Head of caudate nucleus (tissue), 42 donors: ENCODE data around the gene SCAI.
"Not testable (repeated sequence)": the region's sequence is repeated elsewhere in the genome, so short reads cannot be mapped to it uniquely, and the experiment has no call there.

Experiments used
- DNase-seq, 42 donors: peaks; one replicate each; pipeline versions ENCODE4 v3.0.0 to v3.0.0-alpha.2; 2020 to 2021; ENCODE audit warnings: mixed read lengths in 7 of 42
- intact Hi-C: fragments of 100-400 bp; cut with DNase I; formaldehyde crosslinking; loops from one replicate; pipeline ENCODE4 v1.15.0; 2022

Gene SCAI

GRCh38 chr9:124965775-124966568, 177.4 kb downstream of the SCAI start:
- intact Hi-C loops, DNase-seq: not testable (repeated sequence)

- intact Hi-C loops: no loop called here
- DNase-seq: no peak
Observed at GRCh38 chr9:124964604-124965003, 178.7 kb downstream of the SCAI start.

GRCh38 chr9:124964056-124964455, 179.3 kb downstream of the SCAI start:
- DNase-seq: no peak
- intact Hi-C loops: no loop called here

GRCh38 chr9:124960409-124960752, 182.9 kb downstream of the SCAI start:
- DNase-seq: no peak
- intact Hi-C loops: no loop called here

DNA sequence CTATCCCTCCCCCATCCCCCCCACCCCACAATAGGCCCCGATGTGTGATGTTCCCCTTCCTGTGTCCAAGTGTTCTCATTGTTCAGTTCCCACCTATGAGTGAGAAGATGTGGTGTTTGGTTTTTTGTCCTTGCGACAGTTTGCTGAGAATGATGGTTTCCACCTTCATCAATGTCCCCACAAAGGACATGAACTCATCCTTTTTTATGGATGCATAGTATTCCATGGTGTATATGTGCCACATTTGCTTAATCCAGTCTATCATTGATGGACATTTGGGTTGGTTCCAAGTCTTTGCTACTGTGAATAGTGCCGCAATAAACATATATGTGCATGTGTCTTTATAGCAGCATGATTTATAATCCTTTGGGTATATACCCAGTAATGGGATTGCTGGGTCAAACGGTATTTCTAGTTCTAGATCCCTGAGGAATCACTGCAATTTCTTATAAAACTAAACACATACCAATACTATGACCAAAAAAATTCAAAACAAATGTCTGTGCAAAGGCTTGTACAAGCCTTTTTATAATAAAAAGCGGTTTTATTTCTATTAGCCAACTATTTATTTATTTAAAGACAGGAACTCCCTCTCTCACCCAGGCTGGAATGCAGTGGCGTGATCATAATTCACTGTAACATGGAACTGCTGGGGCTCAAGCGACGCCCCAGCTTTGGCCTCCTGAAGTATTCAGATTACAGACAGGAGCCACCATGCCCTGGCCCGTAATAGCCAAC, 183.5 kb downstream of the SCAI start:
- DNase-seq, intact Hi-C loops: not testable (repeated sequence)

DNA sequence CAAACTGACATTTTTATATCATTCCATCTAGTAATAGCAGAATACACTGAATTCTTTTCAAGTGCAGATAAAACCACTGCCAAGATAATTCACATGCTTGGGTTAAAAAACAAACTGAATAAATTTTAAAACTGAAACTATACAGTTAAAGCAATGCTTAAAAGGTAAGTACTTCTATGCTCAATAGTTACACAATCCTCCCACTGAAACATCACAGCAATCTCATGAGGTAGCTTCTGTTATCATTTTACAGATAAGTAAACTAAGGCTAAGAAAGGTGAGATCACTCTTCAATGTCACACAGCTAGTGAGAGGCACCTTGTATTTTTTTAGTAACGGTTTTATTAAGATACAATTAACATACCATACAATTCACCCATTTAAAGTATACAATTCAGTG, 189.1 kb downstream of the SCAI start:
- intact Hi-C loops: no loop called here
- no peak for DNase-seq

- DNase-seq: no peak
- intact Hi-C loops: no loop called here
Observed at GRCh38 chr9:124950050-124950718, 193.1 kb downstream of the SCAI start.

DNA sequence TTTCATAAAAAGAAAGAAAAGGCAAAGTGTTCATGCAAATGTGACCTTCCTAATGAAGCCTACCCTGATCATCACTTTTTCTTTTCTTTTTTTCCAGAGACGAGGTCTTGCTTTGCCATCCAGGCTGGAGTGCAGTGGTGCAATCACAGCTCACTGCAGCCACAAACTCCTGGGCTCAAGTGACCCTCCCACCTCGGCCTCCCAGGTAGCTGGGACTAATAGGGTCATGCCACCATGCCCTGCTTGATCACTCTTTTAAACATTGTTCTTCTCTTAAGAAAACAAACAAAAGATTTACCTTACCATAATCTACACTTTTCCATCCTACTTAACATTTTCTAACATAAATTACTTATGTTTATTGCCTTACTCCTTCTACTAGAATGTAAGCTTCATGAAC, 193.9 kb downstream of the SCAI start:
- DNase-seq: no peak
- intact Hi-C loops: no loop called here

DNA sequence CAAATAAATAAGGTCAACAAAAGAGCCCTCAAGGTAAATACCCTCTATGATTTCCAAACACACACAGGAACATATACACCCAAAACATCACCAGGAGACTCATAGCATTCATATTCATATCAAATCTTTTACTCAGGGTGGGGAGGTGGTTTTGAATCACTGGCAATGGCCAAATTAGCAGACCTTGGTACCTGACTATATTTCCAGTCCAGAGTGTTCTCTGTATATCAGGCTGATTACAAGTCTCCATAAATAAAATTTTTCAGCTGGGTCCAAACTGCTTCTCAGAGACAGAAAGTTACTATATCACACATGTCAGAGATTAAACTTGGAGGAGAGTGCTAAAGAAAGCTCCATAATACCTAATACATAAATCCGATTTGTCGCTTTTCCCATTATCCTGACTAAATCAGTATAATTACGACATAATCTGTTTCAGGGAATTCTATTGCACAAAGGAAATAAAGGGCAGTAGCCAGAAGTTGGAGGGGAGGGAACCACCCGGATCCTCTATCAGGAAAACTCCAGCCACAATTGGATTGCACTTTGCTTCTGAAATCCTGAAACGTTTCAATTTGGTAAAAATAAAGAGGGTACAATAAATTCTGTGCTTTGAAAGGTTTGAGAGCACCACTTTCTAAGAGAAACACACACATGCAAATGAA, 195.5 kb downstream of the SCAI start:
- intact Hi-C loops: no loop called here
- no peak for DNase-seq

GRCh38 chr9:124946167-124946566, 197.2 kb downstream of the SCAI start:
- intact Hi-C loops: no loop called here
- no peak for DNase-seq

GRCh38 chr9:124941679-124942561, 201.4 kb downstream of the SCAI start:
- intact Hi-C loops: loop anchor here (2.0 to 5.0 kb wide), 3 partner anchors 75 to 201 kb away; partner anchors contain the start of gene SCAI
- DNase-seq: peak in 40 of 42 donors; percentile 9 to 73 (median 40)

- DNase-seq: peak; percentile 84 to 97 (median 93)
- intact Hi-C loops: loop anchor here (2.0 to 5.0 kb wide), 3 partner anchors 74 to 202 kb away; partner anchors contain the start of gene SCAI
Observed at GRCh38 chr9:124940894-124941678, 202.2 kb downstream of the SCAI start, which contains the start of gene GOLGA1. GOLGA1 (minus strand) TSS chr9:124941083; CDS start chr9:124938711, 2,372 bp downstream.

- intact Hi-C loops: loop anchor here (2.0 to 5.0 kb wide), 3 partner anchors 73 to 202 kb away; partner anchors contain the start of gene SCAI
- DNase-seq: peak in 1 of 42 donors; percentile 6
Observed at GRCh38 chr9:124940521-124940893, 202.8 kb downstream of the SCAI start.

DNA sequence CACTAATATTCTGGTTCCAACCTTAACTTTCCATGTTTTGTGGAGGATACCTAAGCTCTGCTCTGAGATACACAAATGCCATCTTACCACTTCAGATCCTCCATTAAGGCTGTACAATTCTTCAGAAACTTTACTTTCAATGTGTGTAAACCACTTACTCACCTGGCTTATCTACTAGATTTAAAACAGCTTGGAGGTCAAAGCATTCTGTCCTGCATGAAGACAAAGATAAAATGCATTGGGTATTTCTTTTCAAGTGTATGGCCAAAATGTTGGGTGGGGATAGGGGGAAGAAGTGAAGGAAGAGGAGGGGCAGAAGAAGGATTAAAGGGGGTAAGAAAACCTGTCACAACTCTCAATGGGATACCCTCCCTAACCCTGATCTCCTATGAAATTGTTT, 203.4 kb downstream of the SCAI start:
- no peak for DNase-seq
- intact Hi-C loops: loop anchor here (2.0 to 5.0 kb wide), 3 partner anchors 73 to 203 kb away; partner anchors contain the start of gene SCAI

DNA sequence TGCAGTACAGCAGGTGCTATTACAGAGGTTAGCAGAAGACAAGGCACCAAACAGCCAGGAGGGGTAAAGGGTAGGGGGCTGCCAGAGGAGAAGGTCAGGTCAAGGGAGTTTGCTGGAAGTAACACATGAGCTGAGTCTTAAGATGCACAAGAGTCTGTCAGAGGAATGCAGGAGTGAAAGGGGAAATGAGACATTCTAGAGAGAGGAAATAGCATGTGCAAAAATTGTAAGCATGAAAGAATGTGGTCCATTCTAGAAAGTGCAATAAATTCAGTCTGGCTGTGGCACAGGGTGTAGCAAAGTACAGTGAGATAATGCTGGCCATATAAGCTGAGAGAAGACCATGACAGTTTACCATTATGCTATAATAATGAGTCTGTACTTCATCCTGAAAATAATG, 209.0 kb downstream of the SCAI start:
- intact Hi-C loops: no loop called here
- no peak for DNase-seq

GRCh38 chr9:124932333-124932732, 211.0 kb downstream of the SCAI start:
- no peak for DNase-seq
- intact Hi-C loops: no loop called here

- no peak for DNase-seq
- intact Hi-C loops: no loop called here
Observed at GRCh38 chr9:124929464-124929863, 213.9 kb downstream of the SCAI start.
